HUDEP-2 (cell line): ENCODE data around the gene ATP6V0D1.
A peak's percentile ranks its signal among the peaks of the same experiment; 100 is the strongest.
"Not testable (repeated sequence)": the region's sequence is repeated elsewhere in the genome, so short reads cannot be mapped to it uniquely, and the experiment has no call there.

Experiments
- DNase-seq, 76 experiments: peaks; one replicate each; lab custom pipeline; 2025; ENCODE audit not compliant: unreplicated experiment in 76 of 76; lab: John Stamatoyannopoulos, UW

Gene ATP6V0D1

GRCh38 chr16:67480833-67481560 is at the start of gene ATP6V0D1:
Gene ATP6V0D1, minus strand, starts transcription at chr16:67481157. Its CDS starts 71 bp downstream, at chr16:67481086.
- DNase-seq, result peak in 75 of 76 experiments; percentile 30 to 99 (median 97)

GRCh38 chr16:67530013-67530939 is 49.3 kb upstream of the ATP6V0D1 start:
- peak in 14 of 76 experiments; percentile 7 to 44 (median 32) for DNase-seq

GRCh38 chr16:67529582-67530012 is 48.6 kb upstream of the ATP6V0D1 start:
- peak in 16 of 76 experiments; percentile 12 to 53 (median 30) for DNase-seq

- DNase-seq, result peak in 13 of 76 experiments; percentile 18 to 50 (median 37)
Observed at GRCh38 chr16:67528870-67529581, 48.1 kb upstream of the ATP6V0D1 start.

- peak in 34 of 76 experiments; percentile 22 to 61 (median 40) for DNase-seq
Observed at GRCh38 chr16:67528222-67528869, 47.4 kb upstream of the ATP6V0D1 start, which contains the start of gene RIPOR1. Gene RIPOR1, plus strand, starts transcription at chr16:67528829. Its CDS starts 9,618 bp downstream, at chr16:67538447.

GRCh38 chr16:67526149-67526791 is 45.3 kb upstream of the ATP6V0D1 start:
- peak in 68 of 76 experiments; percentile 20 to 81 (median 52) for DNase-seq

GRCh38 chr16:67525176-67525860 is 44.4 kb upstream of the ATP6V0D1 start:
- DNase-seq, result no peak

GRCh38 chr16:67521095-67521804 is 40.3 kb upstream of the ATP6V0D1 start:
- DNase-seq, result peak in 74 of 76 experiments; percentile 41 to 98 (median 91)

- no peak for DNase-seq
Observed at GRCh38 chr16:67519242-67519641, 38.3 kb upstream of the ATP6V0D1 start.

- DNase-seq, result no peak
Observed at GRCh38 chr16:67518676-67519075, 37.7 kb upstream of the ATP6V0D1 start.

GRCh38 chr16:67517661-67518423 is 36.9 kb upstream of the ATP6V0D1 start:
- DNase-seq, result no peak

- no peak for DNase-seq
Observed at GRCh38 chr16:67517155-67517445, 36.1 kb upstream of the ATP6V0D1 start.

GRCh38 chr16:67516296-67517154 is 35.6 kb upstream of the ATP6V0D1 start:
- DNase-seq, result no peak

- peak in 68 of 76 experiments; percentile 11 to 83 (median 64) for DNase-seq
Observed at GRCh38 chr16:67514382-67514828, 33.4 kb upstream of the ATP6V0D1 start.

GRCh38 chr16:67513892-67514291 is 32.9 kb upstream of the ATP6V0D1 start:
- not testable (repeated sequence) for DNase-seq

- peak in 1 of 76 experiments; percentile 15 for DNase-seq
Observed at GRCh38 chr16:67509016-67509415, 28.1 kb upstream of the ATP6V0D1 start.

- DNase-seq, result no peak
Observed at GRCh38 chr16:67506468-67506867, 25.5 kb upstream of the ATP6V0D1 start.
